HEK293 (cell line): ENCODE results near the gene COL8A1.

Experiments
- CTCF ChIA-PET: fragments of 350-600 bp; formaldehyde crosslinking; extraction: SDS; loops from one replicate; lab custom pipeline; 2021; ENCODE audit warnings: antibody characterized with exemption; lab: Yijun Ruan, JAX
- POLR2A ChIA-PET: fragments of 300-600 bp; formaldehyde crosslinking; extraction: SDS; loops from one replicate; lab custom pipeline; 2020; ENCODE audit warnings: antibody characterized with exemption, inconsistent platforms; lab: Yijun Ruan, JAX
- H3K27ac ChIP-seq: fragments of 200-500 bp; sonication (Bioruptor generic); 2 replicates; pipeline ENCODE4 v1.5.1; 2014; ENCODE audit warnings: low read depth, low read length, control low read depth, inconsistent platforms; ENCODE audit errors: extremely low read depth
- H3K36me3 ChIP-seq, 2 experiments: fragments of 200-500 bp in 1 of 2; sonication (Bioruptor generic) in 1 of 2; 1 replicate in 1 of 2; 2 replicates in 1 of 2; pipeline ENCODE4 v1.5.1; 2014 to 2017; ENCODE audit warnings: inconsistent platforms in 2 of 2, low read length in 2 of 2; ENCODE audit not compliant: control insufficient read depth in 2 of 2, insufficient read depth in 1 of 2
- H3K4me1 ChIP-seq: fragments of 200-500 bp; sonication (Bioruptor generic); 2 replicates; pipeline ENCODE4 v1.5.1; 2014; ENCODE audit warnings: mild to moderate bottlenecking, low read length, inconsistent platforms; ENCODE audit not compliant: control insufficient read depth, insufficient read depth
- H3K4me3 ChIP-seq: 2 replicates; pipeline ENCODE4 v1.5.1; 2011; ENCODE audit warnings: low read depth, mild to moderate bottlenecking, control low read depth, low read length, moderate library complexity
- H3K9me3 ChIP-seq: fragments of 200-500 bp; sonication (Bioruptor generic); 2 replicates; pipeline ENCODE4 v1.5.1; 2014; ENCODE audit warnings: low read depth, low read length, inconsistent platforms; ENCODE audit not compliant: control insufficient read depth, insufficient read depth
- ATF2 ChIP-seq: fragments of 450-650 bp; formaldehyde crosslinking; IDR thresholded peaks from 2 replicates; pipeline ENCODE4 v1.5.1; 2016; ENCODE audit warnings: missing biosample characterization, missing genetic modification characterization, low read depth
- BCL6B ChIP-seq: fragments of 450-650 bp; formaldehyde crosslinking; IDR thresholded peaks from 2 replicates; pipeline ENCODE4 v1.5.1; 2017; ENCODE audit warnings: missing biosample characterization, missing genetic modification characterization
- GLIS1 ChIP-seq: fragments of 450-650 bp; formaldehyde crosslinking; IDR thresholded peaks from 2 replicates; pipeline ENCODE4 v1.5.1; 2016; ENCODE audit warnings: missing biosample characterization, missing genetic modification characterization
- KLF9 ChIP-seq: fragments of 450-650 bp; formaldehyde crosslinking; IDR thresholded peaks from 2 replicates; pipeline ENCODE4 v1.5.1; 2016; ENCODE audit warnings: missing biosample characterization, missing genetic modification characterization, low read depth
- PRDM10 ChIP-seq: fragments of 450-650 bp; formaldehyde crosslinking; IDR thresholded peaks from 2 replicates; pipeline ENCODE4 v1.5.1; 2016; ENCODE audit warnings: missing biosample characterization, missing genetic modification characterization
- REST ChIP-seq: fragments of 450-650 bp; formaldehyde crosslinking; IDR thresholded peaks from 2 replicates; pipeline ENCODE4 v1.5.1; 2016; ENCODE audit warnings: missing biosample characterization, missing genetic modification characterization
- SETDB1 ChIP-seq: IDR thresholded peaks from one replicate; pipeline ENCODE4 v1.6.1; 2017; ENCODE audit warnings: mild to moderate bottlenecking, low read length, moderate library complexity, mixed read lengths; ENCODE audit not compliant: insufficient read length
- ZBTB10 ChIP-seq: fragments of 450-650 bp; formaldehyde crosslinking; IDR thresholded peaks from 2 replicates; pipeline ENCODE4 v1.5.1; 2016; ENCODE audit warnings: missing biosample characterization, missing genetic modification characterization
- ZBTB11 ChIP-seq: fragments of 450-650 bp; formaldehyde crosslinking; conservative IDR thresholded peaks from 2 replicates; pipeline ENCODE4 v1.5.1; 2016; ENCODE audit warnings: low read depth, missing biosample characterization, missing genetic modification characterization
- ZFHX2 ChIP-seq: fragments of 450-650 bp; formaldehyde crosslinking; conservative IDR thresholded peaks from 2 replicates; pipeline ENCODE4 v1.5.1; 2016; ENCODE audit warnings: missing biosample characterization, missing genetic modification characterization
- ZNF112 ChIP-seq: fragments of 450-650 bp; formaldehyde crosslinking; IDR thresholded peaks from 2 replicates; pipeline ENCODE4 v1.5.0; 2017; ENCODE audit warnings: missing biosample characterization, missing genetic modification characterization
- ZNF362 ChIP-seq: fragments of 450-650 bp; formaldehyde crosslinking; IDR thresholded peaks from 2 replicates; pipeline ENCODE4 v1.5.1; 2016; ENCODE audit warnings: missing biosample characterization, missing genetic modification characterization
- ZNF416 ChIP-seq: fragments of 450-650 bp; formaldehyde crosslinking; IDR thresholded peaks from 2 replicates; pipeline ENCODE4 v1.5.1; 2016; ENCODE audit warnings: missing biosample characterization, missing genetic modification characterization
- ZNF585B ChIP-seq: fragments of 450-650 bp; formaldehyde crosslinking; IDR thresholded peaks from 2 replicates; pipeline ENCODE4 v1.5.1; 2016; ENCODE audit warnings: missing biosample characterization, missing genetic modification characterization
- ZNF621 ChIP-seq: fragments of 450-650 bp; formaldehyde crosslinking; IDR thresholded peaks from 2 replicates; pipeline ENCODE4 v1.5.1; 2017; ENCODE audit warnings: missing biosample characterization, missing genetic modification characterization
- ZNF629 ChIP-seq: fragments of 450-650 bp; formaldehyde crosslinking; IDR thresholded peaks from 2 replicates; pipeline ENCODE4 v1.5.1; 2017; ENCODE audit warnings: missing biosample characterization, missing genetic modification characterization
- ZNF692 ChIP-seq: fragments of 450-650 bp; formaldehyde crosslinking; IDR thresholded peaks from 2 replicates; pipeline ENCODE4 v1.5.1; 2016; ENCODE audit warnings: missing biosample characterization, missing genetic modification characterization

COL8A1 gene

GRCh38 chr3:99627062-99627826, 11.2 kb upstream of the COL8A1 start:
- CTCF ChIA-PET, result no interaction called here
- TF ChIP-seq REST (tag by site-specific recombination) (no peak), ZBTB11 (tag by site-specific recombination) (no peak), ZBTB10 (tag by site-specific recombination) (no peak), KLF9 (tag by site-specific recombination) (no peak), ZNF112 (tag by site-specific recombination) (no peak), ZNF621 (tag by site-specific recombination) (no peak), BCL6B (tag by site-specific recombination) (no peak), ZNF629 (tag by site-specific recombination) (no peak), ZNF416 (tag by site-specific recombination) (no peak), GLIS1 (no peak), ZNF362 (tag by site-specific recombination) (no peak), ZFHX2 (tag by site-specific recombination) (no peak), PRDM10 (tag by site-specific recombination) (no peak), ZNF585B (no peak), ZNF692 (no peak), ATF2 (no peak), SETDB1 (no peak)

More at GRCh38 chr3:99627062-99627826, 11.2 kb upstream of the COL8A1 start:
- no peaks in the 10 kb centered on the region for H3K4me1 ChIP-seq
- no peaks in the 10 kb centered on the region for H3K9me3 ChIP-seq
- H3K4me3 ChIP-seq, result no peak overlapping the region
- POLR2A ChIA-PET, result no interaction called here
- H3K36me3 ChIP-seq, result no peaks in the 10 kb centered on the region
- no peak overlapping the region for H3K27ac ChIP-seq
